Spleen (tissue), 7 donors: ENCODE measurements around the gene TIGD4.

Source experiments
- CTCF ChIP-seq, 11 experiments: fragments of 200-600 bp in 7 of 11; fragments of 450-650 bp in 4 of 11; sonication (generic) in 4 of 11; IDR thresholded peaks in 8 of 11; conservative IDR thresholded peaks in 3 of 11; 1 replicate in 7 of 11; 2 replicates in 4 of 11; pipeline versions ENCODE4 v1.4.0 to v1.8.0; 2016 to 2021; ENCODE audit warnings: antibody characterized with exemption in 11 of 11, inconsistent platforms in 4 of 11, mild to moderate bottlenecking in 1 of 11
- POLR2A ChIP-seq, 3 donors: fragments of 450-650 bp; IDR thresholded peaks; one replicate each; pipeline ENCODE4 v1.5.1; 2017; ENCODE audit warnings: antibody characterized with exemption in 3 of 3, mild to moderate bottlenecking in 1 of 3
- POLR2AphosphoS5 ChIP-seq, 3 donors: sonication (generic); formaldehyde crosslinking; IDR thresholded peaks; one replicate each; pipeline ENCODE4 v1.5.1; 2017; ENCODE audit warnings: antibody characterized with exemption in 3 of 3
- donor health status: DM: no; HTN: no; CAD: no; lungs with moderate emphysema.
- donor health status: DM: no; HTN: no; CAD: no.
- donor health status: DM: no; HTN: no; CAD: no.

- TF ChIP-seq CTCF (IDR thresholded peaks at IDR 0.05 in 8 of 11, conservative IDR thresholded peaks at IDR 0.05 in 3 of 11) (no peak), POLR2A (IDR thresholded peaks at IDR 0.05) (no peak), POLR2AphosphoS5 (IDR thresholded peaks at IDR 0.05) (no peak)
These were observed 45.4 kb downstream of the TIGD4 start for GRCh38 chr4:152734015-152734698.
